T-helper 1 cell (primary cell): ENCODE results near the gene PTPRE.

Experiments used
- DNase-seq, 5 donors: peaks; one replicate each; pipeline ENCODE4 v3.0.0-alpha.2; 2012 to 2020

PTPRE gene

DNA sequence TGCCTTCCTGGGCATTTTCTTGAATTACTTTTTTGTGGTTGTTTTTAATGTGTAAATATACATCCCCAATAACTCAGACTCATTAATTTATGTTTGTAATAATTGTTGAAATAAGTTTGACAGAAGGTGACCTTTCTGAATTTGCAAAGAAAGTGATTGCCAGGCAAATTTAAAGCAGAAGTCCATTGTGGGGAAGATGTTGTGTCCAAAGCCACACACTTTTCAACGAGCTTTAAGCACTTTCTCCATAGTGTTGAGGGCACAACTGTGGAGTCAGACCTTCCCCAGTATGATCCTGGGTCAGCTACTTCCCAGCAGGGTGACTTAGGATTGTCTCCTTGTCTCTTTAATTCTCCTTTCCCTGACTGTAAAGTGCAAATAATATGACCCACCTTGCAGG, 52.5 kb downstream of the PTPRE start:
- DNase-seq: no peak

DNA sequence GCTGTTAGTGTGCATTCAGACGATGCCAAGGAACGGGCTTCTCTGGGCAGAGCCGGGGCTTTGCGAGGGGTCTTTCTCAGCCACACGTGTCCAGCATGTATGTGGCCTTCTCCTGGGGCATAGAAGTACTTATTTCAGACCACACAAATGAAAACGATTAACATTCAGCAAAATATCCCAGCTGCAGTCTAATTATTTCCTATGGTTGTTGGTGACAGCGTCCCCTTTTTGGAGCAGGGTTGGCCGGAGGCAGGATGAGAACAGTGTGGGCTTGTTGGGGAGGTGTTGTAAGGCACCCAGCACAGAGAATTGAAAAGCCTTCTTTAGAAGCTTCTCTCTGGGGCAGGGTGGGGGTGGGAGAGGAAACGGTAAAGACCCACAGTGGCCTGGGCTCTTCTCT, 54.2 kb downstream of the PTPRE start:
- no peak for DNase-seq

GRCh38 chr10:127962205-127962604, 55.3 kb downstream of the PTPRE start:
- no peak for DNase-seq

DNA sequence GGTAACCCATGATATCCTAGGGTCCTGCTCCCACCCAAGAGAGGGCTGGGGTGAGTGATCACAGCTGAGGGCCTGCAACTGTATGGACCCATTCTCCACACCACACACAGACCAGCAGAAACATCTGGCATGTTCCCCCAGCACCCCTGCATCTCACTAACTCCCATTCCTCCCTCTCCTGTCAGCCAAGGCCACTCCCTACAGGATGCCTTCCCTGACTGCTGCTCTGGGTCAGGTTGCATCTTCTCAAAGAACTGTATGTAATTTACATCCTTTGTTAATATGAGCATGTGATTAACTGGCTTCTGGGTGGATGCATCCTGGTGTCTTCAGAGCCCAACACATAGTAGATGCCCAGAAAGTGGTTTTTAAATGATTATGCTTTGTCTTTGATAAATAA, 56.2 kb downstream of the PTPRE start:
- no peak for DNase-seq

- DNase-seq: no peak
Measured at GRCh38 chr10:127964621-127965020, 57.7 kb downstream of the PTPRE start.

GRCh38 chr10:127966875-127967274, 60.0 kb downstream of the PTPRE start:
- no peak for DNase-seq

- DNase-seq: no peak
Measured at GRCh38 chr10:127968027-127968441, 61.1 kb downstream of the PTPRE start.

- no peak for DNase-seq
Measured at GRCh38 chr10:127968659-127969058, 61.8 kb downstream of the PTPRE start.

DNA sequence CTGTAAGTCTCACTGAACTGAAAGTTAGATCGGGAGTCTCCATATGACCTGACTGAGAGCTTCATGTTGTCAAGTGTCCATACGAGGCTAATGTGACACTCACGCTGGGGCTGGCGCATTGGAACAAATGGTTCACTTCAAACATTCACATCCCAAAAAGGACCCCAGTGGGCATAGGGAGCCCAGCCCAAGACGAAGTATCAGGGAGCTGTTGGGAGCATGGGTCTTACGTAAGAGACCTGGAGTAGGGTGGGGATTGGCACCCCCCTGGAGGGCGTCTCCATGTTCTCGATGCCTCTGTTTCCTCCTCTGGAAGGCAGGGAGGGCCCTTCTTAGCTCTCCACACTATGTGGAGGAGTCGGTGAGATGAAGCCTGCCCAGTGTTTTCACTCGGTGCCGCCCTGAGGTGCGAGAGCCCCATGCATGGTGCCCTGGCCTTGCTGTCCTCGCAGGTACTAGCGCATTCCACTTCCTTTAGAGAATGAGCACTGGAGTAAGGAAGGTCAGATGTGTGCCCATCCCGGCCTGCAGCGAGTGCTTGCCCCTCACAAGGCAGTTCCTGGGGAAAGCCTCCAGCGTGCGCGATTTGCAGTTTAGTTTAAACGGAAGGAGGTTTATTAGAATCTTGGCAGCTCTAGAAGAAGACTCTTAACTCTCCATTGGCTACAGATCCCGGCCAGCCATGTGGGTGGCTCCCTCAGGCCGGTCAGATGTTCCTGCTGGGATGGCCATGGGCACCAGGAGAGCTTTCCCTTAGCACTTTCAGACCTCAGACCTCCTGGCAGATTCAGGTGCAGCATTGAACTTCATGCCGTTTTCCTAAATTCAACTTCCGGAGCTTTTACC, 64.4 kb downstream of the PTPRE start:
- DNase-seq: no peak

DNA sequence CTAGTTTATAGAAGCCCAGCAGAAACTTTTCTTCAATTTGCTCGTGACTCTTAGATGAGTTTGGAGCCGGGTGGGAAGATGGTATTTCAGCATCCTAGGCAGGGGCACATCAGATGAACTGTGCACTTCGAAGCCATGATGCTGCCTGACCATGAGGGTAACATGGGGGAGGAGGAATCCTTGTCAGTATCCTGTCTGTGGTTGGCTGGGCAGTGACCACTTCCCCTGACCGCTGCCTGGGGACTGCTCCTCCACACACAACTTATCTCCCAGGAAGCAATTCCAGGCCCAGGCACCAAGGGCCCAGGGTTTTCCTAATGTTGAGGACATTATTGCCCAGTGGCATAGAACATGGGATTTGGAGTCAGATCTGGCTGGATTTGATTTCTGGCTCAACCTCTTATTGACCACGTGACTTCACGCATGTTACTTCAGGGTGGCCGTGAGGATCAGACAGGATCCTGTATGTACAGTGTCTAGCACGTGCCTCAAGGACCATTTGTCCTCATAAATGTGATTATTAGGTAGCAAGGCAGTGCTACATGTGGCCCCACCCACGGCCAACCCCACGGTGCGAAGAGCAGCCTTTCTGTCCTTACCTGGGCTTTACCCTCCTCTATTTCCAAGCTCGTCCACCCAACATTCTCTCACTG, 65.2 kb downstream of the PTPRE start:
- no peak for DNase-seq

- DNase-seq: no peak
Measured at GRCh38 chr10:127972751-127973357, 66.0 kb downstream of the PTPRE start.

- no peak for DNase-seq
Measured at GRCh38 chr10:127973791-127974311, 66.9 kb downstream of the PTPRE start.

DNA sequence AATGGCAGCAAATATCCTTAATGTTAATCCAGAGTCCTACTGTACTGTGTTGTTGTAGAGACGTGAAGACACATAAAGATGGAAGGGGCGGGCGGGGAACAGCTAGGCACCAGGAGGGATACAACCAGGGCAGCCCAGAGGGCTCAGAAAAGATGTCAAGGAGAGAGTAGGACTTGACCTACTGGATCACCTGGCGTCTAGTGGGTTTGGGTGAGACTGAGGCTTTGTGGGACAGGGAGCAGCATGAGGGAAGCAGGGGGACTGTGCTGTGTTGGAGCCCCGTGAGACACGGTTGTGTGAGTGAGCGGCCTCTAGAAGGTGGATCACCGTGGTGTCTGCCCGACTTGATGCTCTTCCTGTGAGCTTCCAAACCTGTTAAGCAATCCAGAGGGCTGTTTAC, 68.0 kb downstream of the PTPRE start:
- no peak for DNase-seq

GRCh38 chr10:127976286-127976685, 69.4 kb downstream of the PTPRE start:
- DNase-seq: no peak

GRCh38 chr10:127976701-127977356, 69.9 kb downstream of the PTPRE start:
- DNase-seq: no peak

- DNase-seq: peak in 1 of 5 donors; percentile 36
Measured at GRCh38 chr10:127977357-127978009, 70.6 kb downstream of the PTPRE start.

DNA sequence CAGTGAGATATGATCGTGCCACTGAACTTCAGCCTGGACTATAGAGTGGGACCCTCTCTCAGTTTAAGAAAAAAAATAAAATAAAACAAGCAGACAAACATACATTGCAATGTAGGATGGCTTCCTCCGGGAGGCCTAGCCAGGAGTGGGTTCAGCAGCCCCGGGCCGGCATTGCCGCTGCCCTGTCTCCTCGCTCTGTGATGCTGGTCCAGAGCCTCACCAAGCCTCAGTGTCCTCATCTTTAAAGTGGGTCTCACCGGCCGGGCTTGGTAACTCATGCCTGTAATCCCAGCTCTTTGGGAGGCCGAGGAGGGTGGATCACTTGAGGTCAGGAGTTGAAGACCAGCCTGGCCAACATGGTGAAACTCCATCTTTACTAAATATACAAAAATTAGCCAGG, 71.6 kb downstream of the PTPRE start:
- no peak for DNase-seq

- no peak for DNase-seq
Measured at GRCh38 chr10:127979045-127979444, 72.1 kb downstream of the PTPRE start.

- DNase-seq: no peak
Measured at GRCh38 chr10:127979566-127979965, 72.7 kb downstream of the PTPRE start.

GRCh38 chr10:127980898-127981297, 74.0 kb downstream of the PTPRE start:
- no peak for DNase-seq

DNA sequence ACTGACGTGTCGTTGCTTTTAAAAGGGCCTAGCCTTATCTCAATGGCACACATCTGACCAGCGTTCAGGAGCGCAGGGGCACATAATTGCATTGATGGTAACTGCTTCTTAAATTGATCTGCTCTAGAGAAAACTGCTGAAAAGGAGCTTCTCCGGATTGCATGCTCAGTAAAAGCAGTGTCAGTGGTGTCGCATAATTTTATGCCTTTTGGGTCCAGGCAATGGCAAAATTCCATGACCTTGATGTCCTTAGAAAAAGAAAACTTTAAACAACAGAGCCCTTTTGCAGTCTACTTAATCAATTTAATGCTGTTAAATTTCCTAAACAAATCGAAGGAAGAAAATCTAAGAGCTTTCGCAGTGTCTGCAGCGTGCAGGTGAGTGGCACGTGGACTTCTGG, 75.7 kb downstream of the PTPRE start:
- no peak for DNase-seq

DNA sequence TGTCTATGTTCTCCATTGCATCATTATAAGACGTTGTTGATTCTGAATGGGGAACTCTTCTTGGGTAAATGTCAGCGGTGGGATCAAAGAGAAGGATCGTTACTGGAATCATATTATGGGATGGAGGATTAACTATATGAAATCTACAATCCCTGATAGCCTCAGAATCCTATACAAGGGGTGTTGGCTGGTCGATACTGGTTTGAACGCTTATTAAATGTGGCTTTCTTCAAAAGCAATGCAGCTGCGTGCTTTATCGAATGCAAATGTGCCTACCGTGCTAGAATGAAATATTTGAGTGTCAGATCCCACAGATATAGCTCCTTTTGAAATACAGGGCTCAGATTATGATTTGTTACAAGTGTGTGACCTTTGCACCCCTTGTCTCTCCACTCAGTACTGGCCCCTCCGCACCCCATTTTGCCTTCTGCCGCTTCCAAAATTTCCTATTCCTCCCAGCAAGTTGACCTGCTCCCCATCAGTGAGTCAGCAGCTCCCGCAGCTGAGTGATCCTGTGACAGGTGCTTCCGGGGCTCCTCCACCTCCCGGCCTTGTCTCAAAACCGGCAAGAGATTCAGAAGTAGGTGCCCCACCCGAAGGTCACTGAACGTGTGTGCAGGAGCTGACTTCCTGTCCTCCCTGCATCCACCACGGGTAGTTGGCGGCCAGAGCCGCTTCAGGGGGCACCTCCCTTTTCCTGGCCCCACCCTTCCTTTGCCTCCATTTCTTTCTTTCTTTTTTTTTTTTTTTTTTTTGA, 76.6 kb downstream of the PTPRE start:
- peak in 1 of 5 donors; percentile 48 for DNase-seq
